Measurements from ENCODE around the gene ZNF555.
"Not testable (repeated sequence)": the region's sequence is repeated elsewhere in the genome, so short reads cannot be mapped to it uniquely, and the experiment has no call there.

Gene ZNF555

DNA sequence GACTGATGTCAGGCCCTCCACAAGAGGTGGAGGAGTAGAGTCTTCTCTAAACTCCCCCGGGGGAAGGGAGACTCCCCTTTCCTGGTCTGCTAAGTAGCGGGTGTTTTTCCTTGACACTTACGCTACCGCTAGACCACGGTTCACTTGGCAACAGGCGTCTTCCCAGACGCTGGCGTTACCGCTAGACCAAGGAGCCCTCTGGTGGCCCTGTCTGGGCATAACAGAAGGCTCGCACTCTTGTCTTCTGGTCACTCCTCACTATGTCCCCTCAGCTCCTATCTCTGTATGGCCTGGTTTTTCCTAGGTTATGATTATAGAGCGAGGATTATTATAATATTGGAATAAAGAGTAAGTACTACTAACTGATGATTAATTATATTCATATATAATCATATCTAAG, 30.9 kb downstream of the ZNF555 start:
- DNase-seq = not testable (repeated sequence)

DNA sequence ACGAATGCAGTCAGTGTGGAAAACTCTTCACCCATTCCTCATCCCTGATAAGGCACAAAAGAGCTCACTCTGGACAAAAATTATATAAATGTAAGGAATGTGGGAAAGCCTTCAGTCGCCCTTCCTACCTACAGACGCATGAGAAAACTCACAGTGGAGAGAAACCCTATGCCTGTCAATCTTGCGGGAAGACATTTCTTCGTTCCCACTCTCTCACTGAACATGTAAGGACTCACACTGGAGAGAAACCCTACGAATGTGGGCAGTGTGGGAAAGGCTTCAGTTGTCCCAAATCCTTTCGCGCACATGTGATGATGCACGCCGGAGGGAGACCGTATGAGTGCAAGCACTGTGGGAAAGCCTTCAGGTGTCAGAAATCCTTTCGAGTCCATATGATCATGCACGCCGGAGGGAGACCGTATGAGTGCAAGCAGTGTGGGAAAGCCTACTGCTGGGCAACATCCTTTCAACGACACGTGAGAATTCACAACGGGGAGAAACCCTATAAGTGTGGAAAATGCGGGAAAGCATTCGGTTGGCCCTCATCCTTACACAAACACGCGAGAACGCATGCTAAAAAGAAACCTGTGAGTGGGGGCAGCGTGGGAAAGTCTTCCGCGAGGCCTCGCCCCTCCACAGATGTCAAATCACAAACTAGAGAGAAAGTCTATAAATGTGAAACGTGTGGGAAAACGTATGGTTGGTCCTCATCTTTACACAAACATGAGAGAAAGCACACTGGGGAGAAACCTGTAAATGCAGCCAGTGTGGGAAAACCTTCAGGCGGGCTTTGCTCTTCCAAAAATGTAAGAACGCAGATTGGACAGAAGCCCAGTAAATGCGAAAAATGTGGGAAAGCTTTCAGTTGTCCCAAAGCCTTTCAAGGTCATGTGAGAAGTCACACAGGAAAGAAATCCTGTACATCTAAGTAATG, 36.4 kb downstream of the ZNF555 start:
- no peak for DNase-seq

DNA sequence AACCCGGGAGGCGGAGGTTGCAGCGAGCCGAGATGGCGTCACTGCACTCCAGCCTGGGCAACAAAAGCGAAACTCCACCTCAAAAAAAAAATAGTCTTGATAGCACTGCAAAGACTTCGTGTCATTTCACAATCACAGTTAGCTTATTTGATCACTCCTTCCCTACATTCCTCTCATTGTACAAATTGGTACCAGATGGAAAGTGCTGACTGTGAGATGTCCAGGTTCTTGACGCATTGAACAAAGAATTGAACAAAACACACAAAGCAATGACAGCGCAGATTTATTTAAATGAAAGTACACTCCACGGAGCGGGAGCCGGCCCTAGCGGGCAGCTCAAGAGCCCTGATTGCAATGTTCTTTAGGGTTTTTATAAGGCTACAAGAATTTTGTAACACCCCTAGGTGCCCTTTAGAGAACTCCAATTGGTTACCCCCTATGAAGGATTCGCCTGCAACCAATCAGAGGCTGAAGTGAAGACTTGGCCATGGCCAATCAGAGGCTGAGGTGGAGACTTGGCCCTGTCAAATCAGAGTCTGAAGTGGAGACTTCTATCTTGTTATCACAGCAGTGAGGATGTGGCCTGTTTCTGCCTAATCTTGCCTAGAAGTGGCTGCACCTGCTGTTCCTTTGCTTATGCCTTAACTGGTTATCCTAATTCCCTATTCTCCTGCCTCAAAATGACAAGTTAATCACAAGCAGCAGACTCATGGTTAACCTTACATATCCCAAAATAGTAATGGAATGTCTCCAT, 42.6 kb downstream of the ZNF555 start:
- DNase-seq = no peak

DNA sequence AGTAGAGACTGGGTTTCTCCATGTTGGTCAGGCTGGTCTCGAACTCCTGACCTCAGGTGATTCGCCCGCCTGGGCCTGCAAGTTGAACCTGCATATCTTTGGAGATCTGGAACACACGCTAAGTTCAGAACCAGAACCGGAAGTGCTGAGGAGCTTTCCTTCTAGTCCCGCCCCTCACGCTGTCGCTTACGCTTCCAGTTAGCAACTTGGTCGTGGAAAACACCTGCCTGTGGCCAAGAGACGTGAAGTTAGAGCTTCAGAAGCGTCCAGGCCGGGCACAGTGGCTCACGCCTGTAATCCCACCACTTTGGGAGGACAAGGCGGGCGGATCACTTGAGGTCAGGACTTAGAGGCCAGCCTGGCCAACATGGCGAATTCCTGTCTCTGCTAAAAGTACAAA, 44.5 kb downstream of the ZNF555 start:
- DNase-seq = no peak

DNA sequence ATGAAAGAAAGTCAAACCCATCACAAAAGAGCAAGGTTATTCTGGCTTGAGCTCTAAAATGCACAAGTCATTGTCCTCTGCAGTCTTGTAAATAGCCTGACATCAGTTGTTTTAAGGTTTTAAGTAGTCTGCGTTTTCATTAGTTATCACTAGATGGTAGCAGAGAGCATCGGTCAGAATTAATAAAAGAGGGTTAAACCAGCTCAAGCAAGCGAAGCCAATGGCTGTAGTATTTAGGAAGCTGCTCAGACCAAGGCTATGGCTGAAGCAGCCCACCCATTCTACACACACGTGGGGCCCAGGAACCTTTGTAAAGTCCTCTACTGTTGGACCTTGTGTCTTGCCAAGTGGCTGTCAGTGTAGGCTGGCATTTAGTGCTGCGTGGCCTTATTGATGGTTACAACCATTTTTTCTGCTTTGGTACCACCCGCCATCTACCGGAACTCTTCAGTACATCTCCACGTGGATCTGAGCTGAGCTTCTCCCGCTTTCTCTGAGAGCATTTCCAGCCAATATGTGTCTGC, 46.2 kb downstream of the ZNF555 start:
- peak; percentile 87 for DNase-seq

DNA sequence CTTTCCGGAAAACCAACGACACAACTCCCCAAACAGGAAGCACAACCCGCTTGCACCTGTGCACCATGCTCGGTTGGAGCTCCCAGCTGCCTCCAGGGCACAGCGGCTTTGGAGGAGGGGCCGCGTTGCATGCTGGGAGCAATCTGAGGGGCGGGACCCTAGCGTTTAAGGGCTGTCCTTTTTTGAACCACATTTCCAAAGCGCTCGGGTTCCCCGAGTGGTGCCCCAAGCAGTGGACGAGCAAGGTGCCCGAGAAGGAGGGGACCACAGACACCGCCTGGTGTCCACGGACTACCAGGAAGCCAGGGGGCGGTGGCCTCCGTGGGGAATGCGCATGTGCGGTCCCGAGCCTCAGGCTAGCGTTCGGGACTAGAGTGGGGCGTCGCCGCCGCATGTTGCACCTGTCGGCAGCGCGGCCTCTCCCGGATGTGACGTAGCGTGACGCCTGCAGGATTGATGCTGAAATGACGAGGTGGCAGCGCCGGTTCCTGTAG, 47.5 kb downstream of the ZNF555 start:
- peak; percentile 72 for DNase-seq

DNA sequence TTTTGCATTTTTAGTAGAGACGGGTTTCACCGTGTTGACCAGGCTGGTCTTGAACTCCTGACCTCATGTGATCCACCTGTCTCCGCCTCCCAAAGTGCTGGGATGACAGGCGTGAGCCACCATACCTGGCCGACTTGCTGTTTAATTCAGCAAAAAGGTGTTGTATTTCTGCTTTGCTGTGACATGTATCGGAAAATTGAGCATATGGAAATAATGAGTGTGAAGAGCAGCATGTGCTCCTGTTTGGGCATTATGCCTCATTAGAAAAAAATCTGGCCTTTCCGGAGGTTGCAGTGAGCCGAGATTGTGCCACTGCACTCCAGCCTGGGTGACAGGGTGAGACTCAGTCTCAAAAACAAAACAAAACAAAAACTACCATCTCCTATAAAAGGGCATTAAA, 49.3 kb downstream of the ZNF555 start:
- not testable (repeated sequence) for DNase-seq

DNA sequence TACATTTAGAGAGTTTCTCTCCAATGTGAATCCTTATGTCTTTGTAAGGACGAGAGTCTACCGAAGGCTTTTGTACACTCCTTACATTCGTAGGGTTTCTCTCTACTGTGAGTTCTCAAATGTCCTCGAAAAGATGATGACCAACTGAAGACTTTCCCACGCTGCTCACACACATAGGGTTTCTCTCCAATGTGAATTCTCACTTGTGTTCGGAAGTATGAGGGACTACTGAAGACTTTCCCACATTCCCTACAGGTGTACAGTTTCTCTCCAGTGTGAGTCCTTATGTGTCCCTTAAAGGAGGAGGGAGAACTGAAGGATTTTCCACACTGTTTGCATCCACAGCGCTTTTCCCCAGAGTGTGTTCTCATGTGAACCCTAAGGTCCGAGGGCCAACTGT, 55.4 kb downstream of the ZNF555 start:
- no peak for DNase-seq

DNA sequence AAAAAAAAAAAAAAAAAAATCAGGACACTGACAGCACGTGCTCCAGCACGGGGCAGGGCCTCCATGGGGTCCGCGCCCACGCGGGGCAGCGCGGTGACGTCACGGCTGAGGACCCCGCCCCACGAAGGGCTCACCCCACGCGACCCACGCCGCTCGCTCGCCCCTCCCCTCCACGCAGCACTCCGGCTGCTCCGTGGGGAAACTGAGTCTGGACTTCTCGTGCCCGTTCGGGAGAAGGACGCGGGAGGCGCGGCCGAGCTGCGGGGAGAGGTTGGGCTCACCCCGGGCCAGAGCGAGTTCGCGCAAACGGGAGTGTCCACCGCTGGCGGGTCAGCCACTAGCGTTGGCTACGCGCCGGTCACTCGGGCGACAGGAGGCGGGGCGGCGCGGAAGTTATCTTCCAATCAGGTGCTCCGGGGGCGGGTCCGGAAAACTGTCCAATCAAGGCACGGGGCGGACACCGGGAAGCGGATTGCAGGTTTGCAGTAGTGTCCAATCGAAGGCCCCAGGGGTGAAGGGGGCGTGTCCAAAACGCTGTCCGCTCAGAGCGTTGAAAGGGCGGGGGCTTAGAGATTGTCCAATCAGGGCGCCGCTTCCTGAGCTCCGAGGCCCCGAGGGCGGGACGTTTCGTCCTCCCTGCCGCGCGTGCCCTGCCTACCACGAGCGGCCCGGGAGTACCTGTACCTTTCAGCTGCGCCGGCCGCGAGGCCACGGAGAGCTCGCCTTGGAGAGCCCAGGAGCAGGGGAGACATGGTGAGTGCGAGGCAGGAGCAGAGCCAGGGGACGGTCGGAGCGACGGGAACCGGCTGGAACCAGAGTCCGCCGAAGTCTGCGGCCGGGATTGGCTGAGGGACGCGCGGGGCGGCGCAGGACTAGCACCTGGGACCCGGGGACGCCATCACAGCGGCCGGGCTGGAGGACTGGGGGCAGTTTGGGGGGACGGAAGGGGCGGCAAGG, 59.3 kb downstream of the ZNF555 start, which contains the start of gene ZNF57:
Gene ZNF57 (plus strand): TSS at position 633 of the 957 bp plus-strand sequence. CDS start 118 bp downstream, at position 751.
- DNase-seq = peak; percentile 94

DNA sequence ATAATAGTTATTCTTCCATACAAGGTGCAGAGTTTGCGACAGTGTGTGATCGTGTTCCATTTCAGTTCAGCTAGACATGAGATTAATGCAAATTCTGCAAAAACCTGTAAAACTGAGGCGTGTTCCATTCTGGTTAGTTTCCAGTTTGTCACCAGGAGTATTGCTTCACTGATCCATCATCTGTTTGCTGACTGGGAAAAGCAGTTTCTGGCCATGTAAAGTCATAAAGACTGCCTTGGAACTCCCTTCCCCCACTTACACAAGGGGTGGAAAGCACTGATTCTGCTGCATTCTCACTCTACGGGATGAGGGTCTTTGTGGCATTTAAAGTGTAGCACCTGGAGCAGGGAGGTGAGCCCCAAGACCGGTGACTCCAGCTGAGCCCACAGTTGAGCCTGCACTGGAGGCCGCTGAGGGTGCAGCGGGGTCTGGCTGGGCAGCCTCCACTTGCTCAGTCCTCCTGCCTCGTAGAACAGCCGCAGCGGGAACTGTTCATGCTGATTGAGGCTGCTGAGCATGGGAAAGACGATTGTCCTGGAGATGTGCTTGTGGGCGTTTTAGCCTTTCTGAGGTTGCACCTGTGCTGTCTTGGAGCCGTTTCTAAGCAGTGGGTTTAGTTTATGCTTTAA, 61.4 kb downstream of the ZNF555 start:
- DNase-seq = no peak

DNA sequence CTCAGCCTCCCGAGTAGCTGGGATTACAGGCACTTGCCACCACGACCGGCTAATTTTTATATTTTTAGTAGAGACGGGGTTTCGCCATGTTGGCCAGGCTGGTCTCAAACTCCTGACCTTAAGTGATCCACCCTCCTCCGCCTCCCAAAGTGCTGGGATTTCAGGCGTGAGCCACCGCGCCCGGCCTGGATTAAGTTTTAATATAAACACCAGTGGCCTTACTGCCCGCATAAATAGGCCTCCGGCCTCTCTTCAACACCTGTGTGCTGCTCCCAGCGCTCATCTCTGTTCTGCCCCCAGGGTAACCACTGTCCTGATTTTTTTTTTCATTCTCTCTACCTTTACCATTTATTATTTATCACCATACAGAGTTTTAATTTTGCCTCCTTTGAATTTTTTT, 62.1 kb downstream of the ZNF555 start:
- DNase-seq = not testable (repeated sequence)

DNA sequence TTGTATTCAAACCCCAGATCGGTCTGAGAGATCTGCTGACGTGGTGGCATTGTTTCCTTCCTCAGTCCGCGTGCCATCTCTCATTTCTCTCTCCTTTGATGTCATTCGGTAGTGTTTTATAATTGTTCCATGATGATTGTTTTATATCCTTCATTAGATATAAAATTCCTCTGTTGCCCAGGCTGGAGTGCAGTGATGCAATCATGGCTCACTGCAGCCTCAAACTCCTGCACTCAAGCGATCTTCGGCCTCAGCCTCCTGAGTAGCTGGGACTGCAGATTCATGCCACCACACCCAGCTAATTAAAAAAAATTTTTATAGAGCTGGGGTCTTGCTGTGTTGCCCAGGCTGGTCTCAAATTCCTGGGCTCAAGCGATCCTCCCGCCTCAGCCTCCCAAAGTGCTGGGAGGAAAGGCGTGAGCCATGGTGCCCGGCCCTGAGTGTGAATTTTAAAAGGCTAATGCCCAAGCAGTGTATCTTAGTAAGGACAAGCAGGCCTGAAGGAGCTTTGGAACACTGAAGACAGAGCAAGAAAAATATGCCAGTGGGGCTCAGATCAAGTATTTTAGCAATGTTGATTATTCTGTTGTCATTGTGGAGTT, 64.7 kb downstream of the ZNF555 start:
- DNase-seq = no peak

DNA sequence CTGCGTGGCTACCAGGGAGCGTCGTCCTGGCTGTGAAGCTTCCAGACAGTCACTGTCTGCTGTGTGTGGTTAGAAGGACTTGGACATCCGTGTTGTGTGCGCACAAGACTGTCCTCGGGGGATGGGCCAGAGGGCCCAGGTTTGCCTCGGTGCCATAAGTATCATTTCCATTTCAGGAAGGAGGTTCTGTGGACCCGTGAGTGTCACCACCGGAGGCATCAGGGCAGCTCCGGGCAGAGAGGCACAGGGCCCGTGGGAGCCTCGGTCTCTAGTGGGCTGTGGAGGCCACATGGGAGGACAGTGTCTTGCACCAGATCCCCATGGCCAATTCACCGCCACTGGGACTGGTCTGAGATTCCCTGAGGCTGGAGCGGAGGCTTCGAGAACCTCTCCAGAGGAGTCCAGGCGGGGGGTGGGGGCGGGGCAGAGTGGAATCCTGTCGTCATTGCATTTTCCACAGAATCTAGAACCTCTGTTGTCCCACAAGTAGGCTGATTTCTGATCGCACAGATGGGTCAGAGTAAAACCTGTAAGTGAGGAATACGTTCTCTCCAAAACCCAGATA, 65.4 kb downstream of the ZNF555 start:
- DNase-seq = no peak
